HepG2 (cell line): Measurements from ENCODE around the gene TMF1. TPM values are rescaled to one million over a fixed set of nuclear protein-coding genes. Genes with fewer than 3 reads are reported as not detected.

ENCODE experiments used
- FOSL2 ChIP-seq: sonication (generic); formaldehyde crosslinking; IDR thresholded peaks from 2 replicates; pipeline ENCODE4 v1.4.0; 2020; ENCODE audit warnings: missing genetic modification reagents
- PHF20 ChIP-seq: sonication (generic); formaldehyde crosslinking; IDR thresholded peaks from 2 replicates; pipeline ENCODE4 v1.5.0; 2020; ENCODE audit warnings: mild to moderate bottlenecking, missing genetic modification reagents
- RBFOX2 ChIP-seq: fragments of 200-400 bp; formaldehyde crosslinking; IDR thresholded peaks from 2 replicates; pipeline ENCODE4 v1.6.1; 2017; ENCODE audit warnings: low read depth, mild to moderate bottlenecking, low read length
- REXO4 ChIP-seq: sonication (generic); formaldehyde crosslinking; IDR thresholded peaks from 2 replicates; pipeline ENCODE4 v1.8.0; 2022; ENCODE audit warnings: missing genetic modification reagents, mild to moderate bottlenecking, borderline replicate concordance
- SIN3A ChIP-seq: IDR thresholded peaks from 2 replicates; pipeline ENCODE4 v1.6.1; 2011; ENCODE audit warnings: low read depth, mild to moderate bottlenecking, control low read depth, low read length, borderline replicate concordance
- SRSF9 ChIP-seq: fragments of 200-400 bp; formaldehyde crosslinking; IDR thresholded peaks from 2 replicates; pipeline ENCODE4 v1.6.1; 2018; ENCODE audit warnings: borderline replicate concordance, mild to moderate bottlenecking, low read depth, low read length; ENCODE audit not compliant: insufficient read depth, poor library complexity, severe bottlenecking
- ZNF121 ChIP-seq: sonication (generic); formaldehyde crosslinking; IDR thresholded peaks from 2 replicates; pipeline ENCODE4 v1.5.0; 2020; ENCODE audit warnings: mild to moderate bottlenecking, missing genetic modification reagents
- ZNF772 ChIP-seq: sonication (generic); formaldehyde crosslinking; IDR thresholded peaks from 2 replicates; pipeline ENCODE4 v1.5.0; 2020; ENCODE audit warnings: mild to moderate bottlenecking, missing genetic modification reagents
- polyA plus RNA-seq, 8 experiments: library from polyadenylated mRNA; depleted of rRNA in 3 of 8; stranded (reverse) in 7 of 8; unstranded in 1 of 8; fragments of >200 nt; fragmentation: Illumina TruSeq in 4 of 8; extraction: Trizol in 4 of 8; gene quantifications; 2 replicates each; pipeline versions ENCODE4 v1.2.1 to v1.2.3, GENCODE V29; 2011 to 2016; ENCODE audit warnings: low read depth in 4 of 8, missing spikeins in 1 of 8, mixed read lengths in 1 of 8; ENCODE audit not compliant: insufficient read depth in 1 of 8
- total RNA-seq, 5 experiments: library from RNA; depleted of rRNA; stranded (reverse); fragments of >200 nt; fragmentation: Illumina TruSeq; extraction: Trizol; gene quantifications; 2 replicates each; pipeline ENCODE4 v1.2.3, GENCODE V29; 2016; ENCODE audit warnings: low read depth in 1 of 5
- TF ChIP-seq, protein P1 (sequence below): sonication (generic); formaldehyde crosslinking; IDR thresholded peaks from 2 replicates; pipeline ENCODE4 v1.8.1; 2023; ENCODE audit warnings: mild to moderate bottlenecking, moderate library complexity, missing genetic modification reagents
- TF ChIP-seq, protein P2 (sequence below): sonication (generic); formaldehyde crosslinking; IDR thresholded peaks from 2 replicates; pipeline ENCODE4 v1.8.0; 2022; ENCODE audit warnings: mild to moderate bottlenecking, missing genetic modification reagents, moderate library complexity

Gene TMF1
- total and polyA plus RNA-seq, 2 of the 13 experiments (the other 11 are each of a cell fraction or from before 2014, with no cell fraction given): 12.1 to 38.4 TPM

DNA sequence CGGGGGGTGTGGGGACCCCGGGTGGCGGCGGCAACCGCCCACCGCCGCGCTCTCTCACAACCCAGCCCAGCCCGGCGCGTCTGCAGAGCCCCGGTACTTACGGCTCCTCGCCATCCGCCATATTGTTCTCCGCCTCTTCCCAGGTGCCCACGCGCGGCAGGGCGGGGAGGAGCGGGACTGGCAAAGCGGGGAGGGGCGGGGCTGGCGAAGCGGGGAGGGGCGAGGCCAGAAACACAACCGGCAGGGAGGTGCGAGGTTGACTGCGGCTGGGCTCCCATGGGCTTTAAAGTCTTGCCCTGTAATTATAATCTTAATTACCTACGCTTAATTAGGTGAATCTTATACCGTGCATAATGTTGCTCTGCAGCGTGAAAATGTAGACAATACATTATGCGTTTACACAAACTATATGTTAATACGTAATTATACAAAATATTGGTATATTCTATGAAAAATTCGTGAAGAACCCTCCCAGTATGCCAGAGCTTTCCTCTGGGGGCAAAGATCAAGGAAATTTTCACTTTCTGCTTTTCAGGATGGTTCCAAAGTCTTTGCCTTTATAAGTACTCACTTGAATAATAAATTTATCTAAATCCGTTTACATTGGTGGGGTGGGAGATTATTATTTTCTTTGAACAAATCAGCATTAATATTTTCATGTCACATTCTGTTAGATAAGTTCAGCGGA lies 28.2 kb upstream of the TMF1 start, which contains the start of gene UBA3 (continued):
- TF ChIP-seq, protein P1, sequence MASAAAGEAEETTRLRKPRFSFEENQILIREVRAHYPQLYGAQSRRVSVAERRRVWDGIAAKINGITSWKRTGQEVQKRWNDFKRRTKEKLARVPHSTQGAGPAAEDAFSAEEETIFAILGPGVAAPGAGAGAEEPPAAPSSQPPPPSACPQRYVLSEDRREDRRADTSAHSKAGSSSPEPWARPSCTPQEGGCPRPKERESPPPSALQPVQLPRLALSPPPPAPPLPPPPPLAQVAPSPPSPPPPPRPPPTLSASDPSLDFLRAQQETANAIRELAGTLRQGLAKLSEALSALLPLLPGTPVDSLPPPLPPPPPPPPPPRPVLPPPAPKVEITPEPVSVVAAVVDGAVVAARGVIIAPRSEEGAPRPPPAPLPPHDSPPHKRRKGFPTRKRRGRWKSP (CRISPR knock-in tag): 0 out of 2 replicates have a peak, but pooled peaks have one; percentile 14
- TF ChIP-seq RBFOX2 (peak; percentile 67), ZNF772 (no peak), PHF20 (CRISPR knock-in tag) (0 out of 2 replicates have a peak, but pooled peaks have one; percentile 36), REXO4 (CRISPR knock-in tag) (no peak), SIN3A (no peak), ZNF121 (CRISPR knock-in tag) (0 out of 2 replicates have a peak, but pooled peaks have one; percentile 36), SRSF9 (no peak), FOSL2 (CRISPR knock-in tag) (peak; percentile 28; the same call in 1 of the 2 replicates)
- TF ChIP-seq, protein P2, sequence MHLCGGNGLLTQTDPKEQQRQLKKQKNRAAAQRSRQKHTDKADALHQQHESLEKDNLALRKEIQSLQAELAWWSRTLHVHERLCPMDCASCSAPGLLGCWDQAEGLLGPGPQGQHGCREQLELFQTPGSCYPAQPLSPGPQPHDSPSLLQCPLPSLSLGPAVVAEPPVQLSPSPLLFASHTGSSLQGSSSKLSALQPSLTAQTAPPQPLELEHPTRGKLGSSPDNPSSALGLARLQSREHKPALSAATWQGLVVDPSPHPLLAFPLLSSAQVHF: no peak
